T-helper 2 cell treated with Interferon-gamma antibody and Interleukin-4, amounts not matched to agents 100 ng/mL and 5 ng/mL, for 36 hours (primary cell): ENCODE data around the gene CLUH. TPM values are rescaled to one million over a fixed set of nuclear protein-coding genes. Genes with fewer than 3 reads are reported as not detected.
"Not testable (repeated sequence)": the region's sequence is repeated elsewhere in the genome, so short reads cannot be mapped to it uniquely, and the experiment has no call there.

Experiments
- intact Hi-C: fragments of 100-400 bp; cut with micrococcal nuclease; formaldehyde crosslinking; loops from one replicate; pipeline ENCODE4 v1.15.1; 2023
- total RNA-seq: library from RNA; stranded (reverse); gene quantifications from 2 replicates; pipeline ENCODE4 v1.2.3, GENCODE V29; 2022

Gene CLUH
- total RNA-seq, 1 donor from 2014 or later = 79.3 TPM

- intact Hi-C loops = loop anchor here (2.0 kb wide), 1 partner anchor 18 kb away; no protein-coding TSS in a partner anchor
Observed at GRCh38 chr17:2690165-2691068, 21.1 kb downstream of the CLUH start.

GRCh38 chr17:2689411-2690164 is 22.0 kb downstream of the CLUH start:
- intact Hi-C loops = loop anchor here (2.0 kb wide), 1 partner anchor 19 kb away; no protein-coding TSS in a partner anchor

GRCh38 chr17:2688351-2689342 is 22.9 kb downstream of the CLUH start:
- intact Hi-C loops = no loop called here

GRCh38 chr17:2687074-2687418 is 24.5 kb downstream of the CLUH start:
- intact Hi-C loops = no loop called here

GRCh38 chr17:2685696-2686095 is 25.9 kb downstream of the CLUH start:
- intact Hi-C loops = no loop called here

GRCh38 chr17:2684549-2684948 is 27.0 kb downstream of the CLUH start:
- intact Hi-C loops = no loop called here

- intact Hi-C loops = no loop called here
Observed at GRCh38 chr17:2683912-2684311, 27.7 kb downstream of the CLUH start.

GRCh38 chr17:2682176-2682938 is 29.2 kb downstream of the CLUH start:
- intact Hi-C loops = no loop called here

GRCh38 chr17:2681650-2682049 is 29.9 kb downstream of the CLUH start:
- intact Hi-C loops = no loop called here

- intact Hi-C loops = no loop called here
Observed at GRCh38 chr17:2680961-2681360, 30.6 kb downstream of the CLUH start.

GRCh38 chr17:2679247-2679646 is 32.3 kb downstream of the CLUH start:
- intact Hi-C loops = loop anchor here (5.0 kb wide), 1 partner anchor 87 kb away; the partner anchor contains the start of gene PAFAH1B1

- intact Hi-C loops = no loop called here
Observed at GRCh38 chr17:2672026-2672425, 39.5 kb downstream of the CLUH start.

GRCh38 chr17:2660410-2660809 is 51.2 kb downstream of the CLUH start:
- intact Hi-C loops = not testable (repeated sequence)

- intact Hi-C loops = not testable (repeated sequence)
Observed at GRCh38 chr17:2659337-2659736, 52.2 kb downstream of the CLUH start.

GRCh38 chr17:2656283-2656682 is 55.3 kb downstream of the CLUH start:
- intact Hi-C loops = no loop called here

- intact Hi-C loops = no loop called here
Observed at GRCh38 chr17:2655546-2655945, 56.0 kb downstream of the CLUH start.

GRCh38 chr17:2652911-2653310 is 58.7 kb downstream of the CLUH start:
- intact Hi-C loops = not testable (repeated sequence)

- intact Hi-C loops = no loop called here
Observed at GRCh38 chr17:2649191-2649590, 62.4 kb downstream of the CLUH start.

- intact Hi-C loops = no loop called here
Observed at GRCh38 chr17:2647957-2648356, 63.6 kb downstream of the CLUH start.

- intact Hi-C loops = no loop called here
Observed at GRCh38 chr17:2644971-2645370, 66.6 kb downstream of the CLUH start.
